ENCODE measurements around the gene YIPF4. TPM values are rescaled to one million over a fixed set of nuclear protein-coding genes. Genes with fewer than 3 reads are reported as not detected.

The YIPF4 gene
- polyA plus RNA-seq, 2 of the 4 experiments (the other 2 are of a cell fraction), result 31.4 to 54.1 TPM

DNA sequence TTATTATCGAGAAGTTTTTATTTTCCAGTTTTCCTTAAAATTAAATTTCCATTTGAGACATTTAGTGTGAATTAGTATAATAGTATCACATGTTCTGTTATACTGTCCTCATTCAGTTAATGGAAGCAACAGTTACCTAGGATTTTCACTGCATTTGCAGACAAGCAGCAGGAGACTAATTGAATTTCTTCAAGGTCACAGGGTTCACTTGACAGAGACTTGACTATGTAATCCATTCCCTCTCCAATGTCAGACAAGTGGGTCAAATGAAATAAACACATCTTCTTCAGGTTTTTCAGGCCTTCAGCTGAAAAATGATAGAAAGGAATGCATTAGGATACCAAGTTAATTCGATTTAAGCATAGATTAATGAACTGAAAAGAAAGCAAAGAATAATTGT, 39.7 kb upstream of the YIPF4 start:
- no peak for DNase-seq (ENCODE audit: low read depth in 1 of 2, low spot score in 1 of 2)
- POLR2A ChIA-PET, result no interaction called here
- H3K4me3 ChIP-seq, result no peak overlapping the region
- 83% methylated on average over 2 of the region's 2 CpGs for WGBS (ENCODE audit: missing lambda C conversion rate)
- CTCF ChIA-PET, result interaction anchor here (1.5 kb wide), 1 partner anchor 12 kb away, joined by 4 read pairs; no protein-coding TSS in a partner anchor
- no peak overlapping the region for H3K4me2 ChIP-seq
- no peak for TF ChIP-seq HOXA7 (CRISPR knock-in tag; IDR thresholded peaks at IDR 0.05)
- no peak for TF ChIP-seq CEBPB (IDR thresholded peaks at IDR 0.05)
- no peak for TF ChIP-seq POLR2AphosphoS2 (conservative IDR thresholded peaks at IDR 0.05; ENCODE audit: low read length)
- TF ChIP-seq, protein P1, sequence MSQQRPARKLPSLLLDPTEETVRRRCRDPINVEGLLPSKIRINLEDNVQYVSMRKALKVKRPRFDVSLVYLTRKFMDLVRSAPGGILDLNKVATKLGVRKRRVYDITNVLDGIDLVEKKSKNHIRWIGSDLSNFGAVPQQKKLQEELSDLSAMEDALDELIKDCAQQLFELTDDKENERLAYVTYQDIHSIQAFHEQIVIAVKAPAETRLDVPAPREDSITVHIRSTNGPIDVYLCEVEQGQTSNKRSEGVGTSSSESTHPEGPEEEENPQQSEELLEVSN (IDR thresholded peaks at IDR 0.05; ENCODE audit: borderline replicate concordance, low read depth), result no peak
- TF ChIP-seq, protein P2, sequence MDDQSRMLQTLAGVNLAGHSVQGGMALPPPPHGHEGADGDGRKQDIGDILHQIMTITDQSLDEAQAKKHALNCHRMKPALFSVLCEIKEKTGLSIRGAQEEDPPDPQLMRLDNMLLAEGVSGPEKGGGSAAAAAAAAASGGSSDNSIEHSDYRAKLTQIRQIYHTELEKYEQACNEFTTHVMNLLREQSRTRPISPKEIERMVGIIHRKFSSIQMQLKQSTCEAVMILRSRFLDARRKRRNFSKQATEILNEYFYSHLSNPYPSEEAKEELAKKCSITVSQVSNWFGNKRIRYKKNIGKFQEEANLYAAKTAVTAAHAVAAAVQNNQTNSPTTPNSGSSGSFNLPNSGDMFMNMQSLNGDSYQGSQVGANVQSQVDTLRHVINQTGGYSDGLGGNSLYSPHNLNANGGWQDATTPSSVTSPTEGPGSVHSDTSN (IDR thresholded peaks at IDR 0.05), result no peak
- TF ChIP-seq, protein P3, sequence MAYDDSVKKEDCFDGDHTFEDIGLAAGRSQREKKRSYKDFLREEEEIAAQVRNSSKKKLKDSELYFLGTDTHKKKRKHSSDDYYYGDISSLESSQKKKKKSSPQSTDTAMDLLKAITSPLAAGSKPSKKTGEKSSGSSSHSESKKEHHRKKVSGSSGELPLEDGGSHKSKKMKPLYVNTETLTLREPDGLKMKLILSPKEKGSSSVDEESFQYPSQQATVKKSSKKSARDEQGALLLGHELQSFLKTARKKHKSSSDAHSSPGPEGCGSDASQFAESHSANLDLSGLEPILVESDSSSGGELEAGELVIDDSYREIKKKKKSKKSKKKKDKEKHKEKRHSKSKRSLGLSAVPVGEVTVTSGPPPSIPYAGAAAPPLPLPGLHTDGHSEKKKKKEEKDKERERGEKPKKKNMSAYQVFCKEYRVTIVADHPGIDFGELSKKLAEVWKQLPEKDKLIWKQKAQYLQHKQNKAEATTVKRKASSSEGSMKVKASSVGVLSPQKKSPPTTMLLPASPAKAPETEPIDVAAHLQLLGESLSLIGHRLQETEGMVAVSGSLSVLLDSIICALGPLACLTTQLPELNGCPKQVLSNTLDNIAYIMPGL (CRISPR knock-in tag; IDR thresholded peaks at IDR 0.05; ENCODE audit: borderline replicate concordance), result no peak
- TF ChIP-seq TP53 (CRISPR knock-in tag; IDR thresholded peaks at IDR 0.05), result no peak
- no peak for TF ChIP-seq CBX8 (IDR thresholded peaks at IDR 0.05)
- TF ChIP-seq HOXB5 (CRISPR knock-in tag; IDR thresholded peaks at IDR 0.05), result no peak
- TF ChIP-seq RNF2 (IDR thresholded peaks at IDR 0.05; ENCODE audit: borderline replicate concordance, low read depth), result no peak
- TF ChIP-seq GATA3 (IDR thresholded peaks at IDR 0.05; ENCODE audit: borderline replicate concordance), result no peak
- no peak for TF ChIP-seq RCOR1 (IDR thresholded peaks at IDR 0.05; ENCODE audit: low read depth, low read length)
- TF ChIP-seq ZC3H11A (IDR thresholded peaks at IDR 0.05), result no peak
- TF ChIP-seq HDAC2 (IDR thresholded peaks at IDR 0.05), result no peak
- TF ChIP-seq FOSB (CRISPR knock-in tag; IDR thresholded peaks at IDR 0.05), result no peak
- no peak for TF ChIP-seq ESRRA (IDR thresholded peaks at IDR 0.05; ENCODE audit: borderline replicate concordance, low read length)
- no peak for TF ChIP-seq FOSL2 (IDR thresholded peaks at IDR 0.05)
- TF ChIP-seq FOSL2 (CRISPR knock-in tag; IDR thresholded peaks at IDR 0.05), result no peak
- no peak for TF ChIP-seq RFX5 (IDR thresholded peaks at IDR 0.05)
- no peak for TF ChIP-seq CHD2 (IDR thresholded peaks at IDR 0.05; ENCODE audit: low read length, partially characterized antibody)
- no peaks in the 10 kb centered on the region for H3K4me1 ChIP-seq
- no peaks in the 10 kb centered on the region for H3K9me3 ChIP-seq
- FAIRE-seq, result no peak
- no peak overlapping the region for H3K27ac ChIP-seq
- no peak for ATAC-seq

DNA sequence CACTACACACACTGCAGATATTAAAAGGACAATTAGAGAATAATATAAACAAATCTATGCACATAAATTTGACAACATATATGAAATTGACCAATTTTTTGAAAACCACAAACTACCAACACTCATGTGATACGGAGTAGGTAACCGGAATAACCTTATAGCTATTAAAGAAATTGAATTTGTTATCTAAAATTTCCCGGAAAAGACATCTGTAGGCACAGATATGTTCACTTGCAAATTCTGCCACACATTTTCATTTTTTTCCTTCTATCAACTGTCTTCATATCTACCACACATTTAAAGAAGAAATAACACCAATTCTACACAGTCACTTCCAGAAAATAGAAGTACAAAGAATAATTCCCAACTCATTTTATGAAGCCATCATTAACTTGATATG, 35.4 kb upstream of the YIPF4 start:
- DNase-seq (ENCODE audit: low read depth in 1 of 2, low spot score in 1 of 2) (no peak), ATAC-seq (no peak), FAIRE-seq (no peak)
- Histone ChIP-seq H3K27ac (no peak overlapping the region), H3K4me1 (no peaks in the 10 kb centered on the region), H3K4me2 (no peak overlapping the region), H3K4me3 (no peak overlapping the region), H3K9me3 (no peaks in the 10 kb centered on the region)
- 93% methylated on average over 3 of the region's 3 CpGs for WGBS (ENCODE audit: missing lambda C conversion rate)
- POLR2A ChIA-PET, result interaction anchor here (0.8 kb wide), 1 partner anchor 77 kb away, joined by 4 read pairs; the partner anchor contains the start of gene SLC30A6
- no peak for TF ChIP-seq MAZ (IDR thresholded peaks at IDR 0.05; ENCODE audit: borderline replicate concordance, low read depth, low read length)
- CTCF ChIA-PET, result no interaction called here

DNA sequence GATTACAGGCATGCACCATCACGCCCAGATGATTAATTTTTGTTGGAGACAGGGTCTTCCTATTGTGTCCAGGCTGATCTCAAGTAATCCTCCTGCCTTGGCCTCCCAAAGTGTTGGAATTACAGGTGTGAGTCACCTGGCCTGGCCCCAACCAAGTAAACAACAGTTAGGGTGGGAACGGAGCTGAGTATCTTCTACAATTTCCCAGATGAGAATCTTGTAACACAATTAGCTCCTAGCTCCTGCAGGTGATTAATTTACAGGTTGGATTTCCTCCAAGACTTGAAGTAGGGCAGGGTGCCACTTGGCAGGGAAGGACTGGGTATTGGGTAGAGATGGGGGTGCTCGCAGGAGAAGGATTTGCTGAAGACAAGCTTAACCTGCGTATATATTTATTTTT, 30.8 kb upstream of the YIPF4 start:
- Histone ChIP-seq H3K27ac (no peak overlapping the region), H3K4me1 (no peaks in the 10 kb centered on the region), H3K9me3 (no peaks in the 10 kb centered on the region), H3K4me2 (no peak overlapping the region), H3K4me3 (no peak overlapping the region)
- ChIA-PET POLR2A (interaction anchor here (0.8 kb wide), 1 partner anchor 18 kb away, joined by 4 read pairs; no protein-coding TSS in a partner anchor), CTCF (interaction anchor here (0.6 to 1.2 kb wide), 2 partner anchors 11 to 354 kb away, joined by 3 read pairs; no protein-coding TSS in a partner anchor)
- no peak for ATAC-seq
- no peak for FAIRE-seq
- no peak for TF ChIP-seq CEBPB (IDR thresholded peaks at IDR 0.05)
- TF ChIP-seq RAD21 (conservative IDR thresholded peaks at IDR 0.05 in 1 of 2, IDR thresholded peaks at IDR 0.05 in 1 of 2), result no peak
- no peak for TF ChIP-seq CHD2 (IDR thresholded peaks at IDR 0.05; ENCODE audit: low read length, partially characterized antibody)
- TF ChIP-seq CBX8 (IDR thresholded peaks at IDR 0.05), result no peak
- TF ChIP-seq JUNB (IDR thresholded peaks at IDR 0.05), result no peak
- TF ChIP-seq, protein P1 (IDR thresholded peaks at IDR 0.05; ENCODE audit: borderline replicate concordance, low read depth), result no peak
- no peak for DNase-seq (ENCODE audit: low read depth in 1 of 2, low spot score in 1 of 2)
- 75% methylated on average over 4 of the region's 4 CpGs for WGBS (ENCODE audit: missing lambda C conversion rate)
